RPMI7951 (cell line): ENCODE results near the gene ASTN2. TPM values are rescaled to one million over a fixed set of nuclear protein-coding genes. Genes with fewer than 3 reads are reported as not detected.

Source experiments
- DNase-seq: peaks from one replicate; pipeline ENCODE4 v3.0.0-alpha.2; 2012; ENCODE audit warnings: low read depth
- total RNA-seq: library from RNA; depleted of rRNA; stranded (reverse); fragments of >200 nt; shearing (Covaris generic); gene quantifications from 2 replicates; pipeline ENCODE4 v1.2.3, GENCODE V29; 2014

The ASTN2 gene
- total RNA-seq, 1 experiment from 2014 or later, result 5.2 TPM

DNA sequence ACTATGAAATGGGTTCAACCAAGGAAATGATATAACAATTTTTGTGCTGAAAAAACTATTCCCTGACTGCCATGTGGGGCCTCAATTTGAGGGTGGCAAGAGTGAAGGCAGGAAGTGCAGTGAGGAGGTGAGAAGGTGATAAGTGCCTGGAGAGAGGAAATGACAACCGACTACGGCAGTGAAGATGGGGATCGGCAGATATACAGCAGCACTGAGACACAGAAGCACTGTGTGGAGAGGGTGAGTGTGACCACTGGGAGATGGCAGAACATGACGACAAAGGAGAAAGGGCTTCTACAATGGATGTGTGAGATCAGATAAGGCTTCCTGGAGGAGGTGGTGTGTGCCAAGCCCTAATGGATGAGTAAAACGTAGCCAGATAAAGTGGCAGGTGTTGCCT lies 456.0 kb downstream of the ASTN2 start:
- DNase-seq, result no peak

DNA sequence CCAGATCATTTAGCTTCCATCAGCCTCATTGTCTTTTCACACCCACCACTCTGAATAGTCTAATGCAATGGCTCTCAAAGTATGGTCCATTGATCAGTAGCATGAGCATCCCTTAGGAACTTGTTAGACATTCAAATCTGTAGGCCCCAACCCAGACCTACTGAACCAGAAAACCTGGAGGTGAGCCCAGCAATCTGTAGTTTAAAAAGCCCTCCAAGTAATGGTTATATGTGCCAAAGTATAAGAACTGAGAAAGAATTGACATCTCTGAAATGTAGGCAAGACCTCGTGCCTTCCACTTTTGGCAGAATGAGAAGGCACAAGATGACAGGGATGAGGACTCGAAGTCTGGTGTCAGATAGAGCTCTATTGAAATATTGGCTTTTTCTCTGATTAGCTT lies 460.1 kb downstream of the ASTN2 start:
- no peak for DNase-seq

DNA sequence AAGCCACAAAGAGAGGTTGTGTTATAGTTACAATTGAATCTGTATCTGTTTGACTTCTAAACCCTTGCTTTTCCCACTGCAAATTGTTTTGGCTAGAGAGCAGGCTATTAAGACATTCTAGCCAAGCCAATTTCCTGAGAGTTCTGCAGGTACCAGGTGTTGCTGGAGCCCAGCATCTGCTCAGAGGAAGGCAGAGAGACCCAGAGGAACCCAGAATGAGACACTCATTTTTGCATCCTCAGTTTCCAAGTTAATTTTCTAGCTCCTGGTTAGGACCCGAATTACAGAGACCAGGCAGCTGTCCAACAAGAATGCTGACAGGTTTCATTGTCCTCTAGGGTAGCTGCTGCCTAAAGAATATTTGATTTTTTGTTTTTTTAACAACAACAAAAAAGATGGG lies 461.6 kb downstream of the ASTN2 start:
- DNase-seq, result no peak

DNA sequence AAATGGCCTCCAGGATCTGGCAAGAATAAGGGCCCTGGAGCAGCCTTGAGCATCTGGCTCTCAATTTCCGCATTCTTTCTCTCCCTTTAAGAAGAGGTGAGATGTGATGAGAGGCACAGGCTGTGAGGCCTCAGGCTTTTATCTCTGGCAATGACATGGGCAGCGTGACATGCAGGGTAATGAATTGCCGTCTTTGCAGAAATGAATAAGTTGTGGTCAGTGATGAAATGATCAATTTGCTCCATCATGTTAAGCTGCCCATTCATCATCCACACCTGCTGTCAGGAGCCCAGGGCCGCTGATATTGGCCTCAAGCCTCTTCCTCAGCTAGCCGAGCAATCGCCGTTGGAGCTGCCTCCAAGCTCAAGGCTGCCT lies 462.4 kb downstream of the ASTN2 start:
- no peak for DNase-seq

DNA sequence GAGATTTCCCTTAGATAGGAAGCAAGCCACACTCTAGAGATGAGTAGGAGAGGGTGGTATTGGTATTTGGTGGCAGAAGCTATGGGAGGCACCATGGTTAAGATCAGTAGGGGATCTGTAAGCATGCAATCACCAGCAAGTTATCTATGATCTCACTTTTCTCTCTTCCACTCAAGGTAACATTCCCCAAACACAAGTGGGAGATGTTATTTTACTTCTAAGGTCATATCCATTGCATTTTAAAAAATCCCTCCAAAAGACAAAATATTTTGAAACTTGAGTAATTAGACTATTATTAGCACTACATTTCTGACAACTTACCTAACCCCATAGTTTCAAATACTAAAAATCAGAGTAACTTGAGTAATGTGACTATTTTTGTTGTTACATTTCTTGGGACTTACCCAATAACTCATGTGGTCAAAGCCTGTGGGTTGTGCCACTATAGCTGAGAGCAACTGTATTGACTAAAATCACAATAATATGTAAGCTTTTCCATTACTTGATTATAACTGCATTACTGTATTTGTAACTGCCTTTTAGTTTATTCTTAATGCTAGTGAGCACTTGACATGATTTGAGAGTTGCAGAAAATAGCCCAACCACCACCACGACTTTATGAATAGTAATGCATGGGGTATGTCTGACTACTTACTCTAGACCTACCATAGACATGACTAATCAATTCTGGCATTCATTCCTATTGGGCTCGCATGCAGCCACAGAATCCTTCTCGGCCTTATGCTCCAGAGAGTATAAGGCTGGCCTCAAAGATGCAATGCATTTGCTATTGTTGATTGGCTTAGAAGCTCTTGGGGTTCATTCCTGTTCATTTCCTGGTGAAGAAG lies 463.0 kb downstream of the ASTN2 start:
- DNase-seq, result peak; percentile 81

DNA sequence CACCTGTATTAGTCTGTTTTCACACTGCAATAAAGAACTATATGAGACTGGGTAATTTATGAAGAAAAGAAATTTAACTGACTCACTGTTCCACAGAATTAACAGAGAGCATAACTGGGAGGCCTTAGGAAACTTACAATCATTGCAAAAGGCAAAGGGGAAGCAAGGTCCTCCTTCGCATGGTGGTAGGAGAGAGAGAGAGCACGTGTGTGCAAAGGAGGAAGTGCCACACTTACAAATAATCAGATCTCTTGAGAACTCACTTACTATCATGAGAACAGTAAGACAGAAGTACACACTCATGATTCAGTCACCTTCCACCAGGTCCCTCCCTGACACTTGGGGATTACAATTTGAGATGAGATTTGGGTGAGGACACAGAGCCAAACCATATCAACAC lies 469.0 kb downstream of the ASTN2 start:
- no peak for DNase-seq

DNA sequence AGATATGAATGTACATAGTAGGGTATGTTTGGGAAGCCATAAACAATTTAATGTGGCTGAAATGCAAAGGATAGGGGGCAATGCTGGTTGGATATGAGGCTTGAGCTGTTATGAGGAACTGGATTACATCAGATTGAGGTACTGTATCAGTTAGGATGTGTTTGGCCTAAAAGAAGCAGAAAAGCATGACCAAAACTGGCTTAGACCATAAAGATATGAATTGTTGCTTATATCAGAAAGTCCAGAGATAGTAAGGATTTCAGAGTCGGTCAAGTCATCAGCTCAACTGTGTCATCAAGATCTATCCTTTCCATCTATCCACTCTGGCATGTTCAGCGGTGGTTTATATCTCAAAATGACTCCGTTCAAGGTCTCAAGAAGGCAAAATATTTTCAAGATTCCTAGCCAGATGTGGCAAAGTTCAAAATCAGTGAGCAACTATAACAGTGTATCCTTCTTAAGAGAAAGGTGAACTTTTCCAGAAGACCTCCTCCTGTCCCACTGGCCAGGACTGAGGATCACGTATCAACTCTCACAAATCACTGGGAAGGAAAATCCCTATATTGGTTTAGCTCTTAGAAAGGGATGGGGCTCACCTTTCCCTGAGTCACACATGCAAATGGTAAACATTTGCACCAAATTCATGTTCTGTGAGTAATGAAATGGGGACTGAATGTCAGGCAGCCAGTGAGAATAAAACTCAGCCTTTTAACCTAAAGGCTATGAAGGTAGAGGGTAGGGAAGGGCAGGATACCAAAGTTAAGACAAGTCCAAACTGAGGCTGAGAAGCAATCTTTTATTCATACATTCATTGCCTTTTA lies 469.9 kb downstream of the ASTN2 start:
- no peak for DNase-seq

DNA sequence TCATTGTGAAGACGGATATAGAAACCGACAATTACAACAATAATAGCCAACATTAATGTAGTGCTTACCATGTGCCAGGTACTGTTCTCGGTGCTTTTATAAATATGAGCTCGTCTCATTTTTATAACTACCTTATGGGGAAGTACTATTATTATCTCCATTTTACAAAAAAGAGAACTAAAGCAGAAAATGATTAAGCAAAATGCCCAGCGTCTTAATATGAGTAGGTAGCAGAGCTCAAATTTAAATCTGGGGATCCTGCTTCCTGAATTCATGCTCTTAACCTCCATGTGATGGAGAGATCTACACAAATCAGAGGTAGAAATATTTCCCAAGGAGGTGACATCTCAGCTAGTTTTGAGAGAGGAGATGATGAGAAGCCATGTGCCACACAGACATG lies 470.9 kb downstream of the ASTN2 start:
- DNase-seq, result no peak

DNA sequence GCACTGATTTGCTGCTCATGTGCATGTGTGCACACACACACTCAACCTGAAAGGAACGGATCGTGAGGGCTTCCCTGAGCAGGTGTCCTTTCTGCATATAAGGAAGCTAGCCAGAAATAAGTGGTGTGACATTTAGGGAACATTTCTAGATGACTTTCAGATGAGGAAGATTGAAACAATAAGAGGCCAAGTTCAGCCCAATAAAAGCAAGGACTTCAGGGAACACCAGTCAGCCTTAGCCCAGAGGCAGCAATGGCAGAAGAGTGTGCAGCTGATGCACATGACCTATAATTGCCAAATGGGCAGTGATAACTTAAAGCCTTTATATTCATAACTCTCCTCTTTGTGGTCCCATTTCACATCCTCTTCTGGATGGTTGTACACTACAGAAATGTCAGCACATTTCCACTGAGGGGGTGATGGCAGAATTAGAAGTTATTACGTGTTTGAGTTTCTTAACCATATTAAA lies 472.2 kb downstream of the ASTN2 start:
- DNase-seq, result no peak

DNA sequence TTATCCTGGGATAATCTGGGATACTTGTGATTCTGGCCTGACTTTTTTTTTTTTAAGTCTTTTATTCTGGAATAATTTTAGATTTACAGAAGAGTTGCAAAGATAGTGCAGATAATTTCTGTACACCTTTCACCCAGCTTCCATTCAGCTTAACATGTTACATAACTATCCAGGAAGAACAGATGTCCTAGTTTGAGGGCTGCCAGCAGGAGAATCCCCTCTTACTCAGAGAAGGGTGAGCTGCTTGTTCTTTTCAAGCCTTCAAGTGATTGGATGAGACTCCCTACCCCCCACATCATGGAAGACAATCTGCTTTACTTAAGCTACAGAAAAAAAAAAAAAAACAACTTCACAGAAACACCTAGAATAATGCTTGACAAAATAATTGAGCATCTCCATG lies 473.6 kb downstream of the ASTN2 start:
- DNase-seq, result no peak

DNA sequence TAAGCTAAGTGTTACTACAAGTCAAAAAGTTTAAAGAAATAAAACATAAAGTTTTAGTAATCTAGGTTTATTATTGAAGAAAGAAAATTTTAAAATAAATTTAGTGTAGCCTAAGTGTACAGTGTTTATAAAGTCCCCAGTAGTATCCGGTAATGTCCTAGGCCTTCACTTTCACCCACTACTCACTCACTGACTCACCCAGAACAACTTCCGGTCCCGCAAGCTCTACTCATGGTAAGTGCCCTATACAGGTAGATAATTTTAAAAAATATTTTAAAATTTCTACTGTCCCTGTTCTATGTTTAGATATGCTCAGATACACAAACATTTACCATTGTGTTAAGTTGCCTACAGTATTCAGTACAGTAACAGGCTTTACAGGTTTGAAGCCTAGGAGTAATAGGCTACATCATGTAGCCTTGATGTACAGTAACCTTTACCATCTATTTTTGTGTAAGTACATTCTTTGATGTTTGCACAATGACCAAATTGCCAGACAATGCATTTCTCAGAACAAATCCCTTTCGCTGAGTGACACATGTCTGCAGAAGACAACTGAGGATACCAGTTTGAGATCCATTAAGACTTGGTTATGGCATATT lies 474.1 kb downstream of the ASTN2 start:
- DNase-seq, result no peak

DNA sequence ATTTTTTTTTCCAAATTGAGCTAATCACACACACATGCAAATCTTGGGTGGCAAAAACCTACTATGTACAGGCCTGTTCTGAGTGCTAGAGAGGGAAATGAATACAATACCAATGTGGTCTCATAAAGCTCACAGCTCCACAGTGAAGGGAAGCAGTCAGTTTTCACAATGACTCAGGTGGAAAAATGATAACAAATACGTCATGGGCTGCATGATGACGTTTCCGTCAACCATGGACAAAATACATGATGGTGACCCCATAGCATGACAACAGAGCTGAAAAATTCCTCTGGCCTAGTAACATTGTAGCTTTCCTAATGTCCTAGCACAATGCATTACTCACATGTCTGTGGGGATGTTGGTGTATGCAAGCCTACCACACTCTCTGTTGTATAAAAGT lies 475.2 kb downstream of the ASTN2 start:
- DNase-seq, result no peak

DNA sequence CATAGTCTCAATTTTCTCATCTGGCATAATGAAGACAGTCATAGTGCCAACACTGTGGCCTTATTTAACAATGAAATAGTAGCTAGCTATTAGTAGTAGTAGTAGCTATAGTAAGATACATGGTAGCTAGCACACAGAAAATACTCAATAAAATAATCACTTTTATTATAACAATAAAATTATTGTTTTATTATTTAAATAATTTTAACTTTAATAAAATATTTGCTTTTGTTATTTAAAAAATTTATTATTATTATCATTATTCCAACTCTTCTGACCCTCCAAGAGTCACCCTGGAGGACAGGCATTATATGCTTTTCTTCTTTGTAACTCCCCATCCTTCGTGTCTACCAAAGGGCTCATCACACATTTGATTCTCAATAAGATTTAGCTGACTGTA lies 475.7 kb downstream of the ASTN2 start:
- no peak for DNase-seq

DNA sequence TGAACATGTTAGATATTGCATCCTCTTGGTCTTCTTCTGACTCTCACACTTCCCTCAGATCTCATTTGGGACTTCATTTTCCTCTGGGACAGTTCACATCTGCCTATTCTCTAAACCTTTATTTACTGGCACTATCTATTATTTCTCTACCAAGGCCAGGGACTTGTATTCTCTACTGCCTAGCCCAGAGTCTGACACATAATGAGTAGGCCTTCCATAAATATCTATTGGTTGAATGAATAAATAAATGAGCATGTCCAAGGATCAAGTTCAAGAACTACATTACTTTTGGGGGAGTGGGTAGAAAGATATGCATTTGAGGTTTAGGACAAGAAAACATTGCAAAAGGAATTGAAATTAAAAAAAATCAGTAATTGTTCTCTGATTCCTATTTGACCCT lies 477.5 kb downstream of the ASTN2 start:
- no peak for DNase-seq

DNA sequence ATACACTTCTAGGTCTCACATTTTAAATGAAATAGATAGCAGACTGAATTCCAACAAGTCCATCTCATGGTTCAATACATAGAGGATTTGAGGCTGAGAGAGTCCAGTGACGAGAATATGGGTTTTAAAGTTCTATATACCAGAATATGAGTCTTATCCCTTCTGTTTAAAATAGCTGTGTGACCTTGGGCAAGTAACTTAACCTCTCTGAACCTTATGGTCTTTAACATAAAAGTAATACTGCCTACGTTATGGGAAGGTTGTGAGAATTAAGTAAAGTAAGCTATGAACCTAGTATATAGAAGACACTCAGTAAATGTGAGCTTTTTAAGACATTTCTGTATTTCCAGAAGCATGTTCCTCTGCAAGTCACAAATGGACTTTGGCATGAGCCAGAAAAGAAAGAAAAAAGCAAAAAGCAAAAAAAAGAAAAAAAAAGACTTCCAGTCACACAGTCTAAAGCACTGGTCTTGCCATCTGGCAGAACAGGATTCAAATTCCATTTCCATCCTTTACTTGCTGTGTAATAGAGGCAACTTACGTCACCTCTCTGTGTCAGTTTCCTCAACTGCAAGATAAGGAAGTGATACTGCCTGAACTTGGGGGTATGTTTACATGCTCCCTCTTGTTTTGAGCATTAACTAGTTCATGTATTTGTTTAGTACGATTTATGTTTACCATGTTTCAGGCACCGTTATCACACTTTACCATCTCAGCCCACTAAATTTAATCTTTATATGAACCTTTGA lies 479.5 kb downstream of the ASTN2 start:
- DNase-seq, result no peak

DNA sequence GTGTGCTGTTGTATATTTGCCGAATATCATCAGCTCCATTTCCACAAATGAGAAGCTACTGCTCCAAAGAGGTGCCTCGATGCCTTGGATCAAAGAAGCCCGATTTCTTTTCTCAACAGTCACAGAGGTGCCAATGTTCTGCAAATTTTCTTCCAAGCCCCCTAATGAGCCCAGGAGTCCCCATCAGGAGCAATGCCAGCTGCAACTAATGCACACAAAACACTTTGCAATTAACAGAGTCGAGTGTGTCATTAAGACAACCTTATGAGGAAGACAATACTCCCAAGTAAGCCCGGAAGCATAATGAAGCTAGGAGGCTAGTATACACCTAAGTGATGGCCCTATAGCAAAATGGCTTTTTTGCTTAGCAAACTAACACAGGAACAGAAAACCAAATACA lies 480.7 kb downstream of the ASTN2 start:
- DNase-seq, result no peak

DNA sequence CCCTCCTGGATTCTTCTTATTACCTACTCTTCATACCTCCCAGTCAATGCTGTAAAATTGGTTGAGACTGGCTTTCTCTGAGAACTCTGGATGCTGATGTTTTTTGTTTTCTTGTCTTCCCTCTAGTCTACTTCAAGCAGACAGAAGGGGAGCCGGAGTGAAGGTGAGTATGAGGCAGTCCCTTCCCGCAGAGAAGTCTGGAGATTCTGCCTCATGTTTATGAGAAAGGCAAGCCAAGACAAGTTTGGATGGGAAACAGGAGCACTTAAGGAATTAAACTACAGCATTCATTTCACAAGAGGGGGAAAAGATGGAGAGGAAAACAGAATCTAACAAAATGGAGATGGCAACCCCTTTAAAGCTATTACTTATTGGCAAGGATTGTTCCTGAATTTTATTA lies 481.6 kb downstream of the ASTN2 start:
- no peak for DNase-seq

DNA sequence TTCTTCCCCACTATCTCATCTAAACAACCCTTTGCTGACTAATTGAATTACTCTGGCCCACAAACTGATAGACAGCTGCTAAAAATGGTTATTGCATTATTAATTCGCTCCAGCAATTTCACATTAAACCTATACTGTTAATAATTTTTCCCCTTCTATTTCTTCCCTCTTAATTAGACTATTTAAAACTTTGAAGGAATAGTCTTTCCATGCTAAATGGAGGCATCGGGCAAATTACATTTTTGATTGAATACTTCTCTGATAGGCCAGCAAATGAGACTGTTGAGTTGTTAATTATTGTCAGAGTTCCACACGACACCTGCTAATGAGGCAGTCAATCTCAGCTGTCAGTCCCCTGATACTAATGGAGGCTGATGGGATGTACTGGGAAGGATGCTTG lies 485.2 kb downstream of the ASTN2 start:
- no peak for DNase-seq

DNA sequence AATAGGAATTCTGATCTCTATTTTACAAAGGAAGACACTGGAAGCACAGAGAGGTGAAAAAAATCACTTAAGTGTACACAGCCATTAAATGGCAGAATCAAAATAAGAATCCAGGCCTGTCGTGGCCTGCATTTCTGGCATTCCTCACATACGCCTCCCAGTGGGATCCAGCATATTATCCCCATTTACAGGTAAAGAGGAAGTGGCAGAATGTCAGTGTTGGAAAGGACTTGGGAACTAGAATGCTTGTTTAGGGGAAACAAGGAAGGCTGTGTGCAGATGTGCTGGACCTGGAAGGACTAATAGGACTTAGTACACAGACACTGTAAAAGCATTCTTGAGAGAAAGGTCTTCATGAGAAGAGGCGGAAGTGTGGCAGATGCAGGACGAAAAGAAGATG lies 486.0 kb downstream of the ASTN2 start:
- DNase-seq, result no peak

DNA sequence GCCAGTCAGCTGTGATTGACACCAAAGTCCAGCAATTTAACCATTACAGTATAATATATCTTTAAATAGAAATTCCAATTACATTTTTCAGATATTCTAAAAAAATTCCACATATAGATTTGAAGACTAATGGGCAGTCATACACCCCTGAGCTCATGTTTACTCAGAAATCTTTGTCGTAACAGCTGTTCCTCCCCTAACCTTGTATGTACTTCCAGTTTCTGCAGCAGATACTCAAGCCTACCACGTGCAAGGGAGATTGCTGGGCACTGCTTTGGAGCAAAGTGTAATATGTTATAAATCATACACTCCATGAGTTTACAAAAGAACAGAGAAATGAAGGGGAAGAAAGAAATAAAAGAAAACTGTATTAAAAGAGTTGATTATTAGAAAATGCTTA lies 486.6 kb downstream of the ASTN2 start:
- DNase-seq, result no peak

DNA sequence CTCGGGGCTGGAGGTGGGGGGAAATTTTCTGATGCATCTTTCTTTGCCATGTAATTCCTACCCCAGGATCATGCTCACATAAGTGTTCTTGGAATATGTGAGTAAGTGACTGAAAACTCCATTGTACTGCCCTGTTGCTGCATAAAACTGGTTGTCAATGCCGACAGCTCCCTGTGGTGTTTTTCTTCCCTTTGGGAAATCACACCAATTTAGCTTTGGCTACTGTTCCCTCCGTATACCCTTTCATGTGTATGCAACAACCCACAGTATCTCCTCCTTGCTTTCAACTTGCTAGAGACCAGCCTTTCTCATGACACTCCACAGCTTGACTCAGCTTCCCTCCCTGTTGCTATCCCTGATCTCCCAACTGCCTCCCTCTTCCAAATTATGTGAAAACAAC lies 487.1 kb downstream of the ASTN2 start:
- no peak for DNase-seq

DNA sequence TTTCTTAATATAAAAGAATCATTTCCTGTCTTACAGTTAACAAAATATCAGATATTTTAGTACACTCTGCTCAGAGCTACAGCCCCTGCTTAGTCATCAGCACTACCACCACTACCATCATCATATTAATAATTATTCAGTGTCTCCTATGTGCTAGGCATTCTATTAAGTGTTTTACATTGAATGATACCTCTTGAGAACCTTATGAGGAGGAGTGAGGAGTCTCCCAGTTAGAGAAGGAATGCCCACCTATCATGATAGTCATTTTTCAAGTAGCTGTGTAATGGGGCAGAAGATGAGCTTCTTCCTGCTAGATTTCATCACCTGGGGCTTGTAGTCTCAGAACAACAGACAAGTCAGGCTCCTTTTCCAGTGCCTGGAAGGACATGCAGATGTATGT lies 489.7 kb downstream of the ASTN2 start:
- no peak for DNase-seq
